Stimulated activated naive CD8-positive, alpha-beta T cell treated with anti-CD3 and anti-CD28 coated beads, Interleukin-15, Interleukin-2, amounts not matched to agents 100 ng/mL and 50 ng/mL, for 24 hours (primary cell): ENCODE measurements around the gene KIZ.

Source experiments
- H3K27ac Mint-ChIP-seq: one replicate; pipeline ENCODE4 v1.8.0; 2021; ENCODE audit warnings: mild to moderate bottlenecking, mixed read lengths
- H3K27me3 Mint-ChIP-seq: one replicate; pipeline ENCODE4 v1.8.0; 2021; ENCODE audit warnings: mixed read lengths
- H3K36me3 Mint-ChIP-seq: one replicate; pipeline ENCODE4 v1.8.0; 2021; ENCODE audit warnings: low read depth, mixed read lengths
- H3K4me1 Mint-ChIP-seq: one replicate; pipeline ENCODE4 v1.8.0; 2021; ENCODE audit warnings: low read depth, mixed read lengths
- H3K4me3 Mint-ChIP-seq: one replicate; pipeline ENCODE4 v1.8.0; 2021; ENCODE audit warnings: mild to moderate bottlenecking, mixed read lengths
- H3K9me3 Mint-ChIP-seq: one replicate; pipeline ENCODE4 v1.8.0; 2021; ENCODE audit warnings: mixed read lengths

Gene KIZ

GRCh38 chr20:21125849-21126580 lies at the start of gene KIZ:
Gene KIZ, plus strand, starts transcription at chr20:21126082. Its CDS starts 34 bp downstream, at chr20:21126116.
- Mint-ChIP-seq H3K27ac (peak within 1 kb of the TSS; percentile 59), H3K4me1 (peaks cover 26% of the 10 kb centered on the region), H3K4me3 (peak within 1 kb of the TSS; percentile 87), H3K27me3 (no peaks in the 10 kb centered on the region), H3K9me3 (no peaks in the 10 kb centered on the region), H3K36me3 (peaks cover 9% of the 10 kb centered on the region)

GRCh38 chr20:21077809-21078345 lies 48.0 kb upstream of the KIZ start:
- peaks cover 49% of the 10 kb centered on the region for H3K27me3 Mint-ChIP-seq
- H3K27ac Mint-ChIP-seq = no peak overlapping the region
- H3K36me3 Mint-ChIP-seq = no peaks in the 10 kb centered on the region
- no peak overlapping the region for H3K4me3 Mint-ChIP-seq
- no peaks in the 10 kb centered on the region for H3K9me3 Mint-ChIP-seq
- peaks cover 4% of the 10 kb centered on the region for H3K4me1 Mint-ChIP-seq

- Mint-ChIP-seq H3K4me1 (no peaks in the 10 kb centered on the region), H3K27me3 (peaks cover 52% of the 10 kb centered on the region), H3K9me3 (no peaks in the 10 kb centered on the region), H3K4me3 (no peak overlapping the region), H3K27ac (no peak overlapping the region), H3K36me3 (no peaks in the 10 kb centered on the region)
These were observed 43.3 kb upstream of the KIZ start for GRCh38 chr20:21082584-21082983.

GRCh38 chr20:21083825-21084325 lies 42.0 kb upstream of the KIZ start:
- Mint-ChIP-seq H3K36me3 (no peaks in the 10 kb centered on the region), H3K9me3 (no peaks in the 10 kb centered on the region), H3K27me3 (peaks cover 58% of the 10 kb centered on the region), H3K27ac (no peak overlapping the region), H3K4me1 (no peaks in the 10 kb centered on the region), H3K4me3 (no peak overlapping the region)

GRCh38 chr20:21087862-21088540 lies 37.9 kb upstream of the KIZ start:
- Mint-ChIP-seq H3K9me3 (no peaks in the 10 kb centered on the region), H3K27me3 (peaks cover 70% of the 10 kb centered on the region), H3K36me3 (no peaks in the 10 kb centered on the region), H3K4me3 (no peak overlapping the region), H3K4me1 (no peaks in the 10 kb centered on the region), H3K27ac (no peak overlapping the region)

GRCh38 chr20:21089391-21089790 lies 36.5 kb upstream of the KIZ start:
- H3K4me3 Mint-ChIP-seq = no peak overlapping the region
- no peaks in the 10 kb centered on the region for H3K4me1 Mint-ChIP-seq
- no peaks in the 10 kb centered on the region for H3K36me3 Mint-ChIP-seq
- H3K27me3 Mint-ChIP-seq = peaks cover 75% of the 10 kb centered on the region
- no peaks in the 10 kb centered on the region for H3K9me3 Mint-ChIP-seq
- no peak overlapping the region for H3K27ac Mint-ChIP-seq

- Mint-ChIP-seq H3K36me3 (no peaks in the 10 kb centered on the region), H3K27ac (no peak overlapping the region), H3K27me3 (peaks cover 74% of the 10 kb centered on the region), H3K4me3 (no peak overlapping the region), H3K9me3 (no peaks in the 10 kb centered on the region), H3K4me1 (no peaks in the 10 kb centered on the region)
These were observed 35.7 kb upstream of the KIZ start for GRCh38 chr20:21090111-21090618.

GRCh38 chr20:21090721-21091120 lies 35.2 kb upstream of the KIZ start:
- Mint-ChIP-seq H3K27ac (no peak overlapping the region), H3K4me3 (no peak overlapping the region), H3K27me3 (peaks cover 80% of the 10 kb centered on the region), H3K36me3 (no peaks in the 10 kb centered on the region), H3K4me1 (no peaks in the 10 kb centered on the region), H3K9me3 (no peaks in the 10 kb centered on the region)

GRCh38 chr20:21092806-21093205 lies 33.1 kb upstream of the KIZ start:
- Mint-ChIP-seq H3K36me3 (no peaks in the 10 kb centered on the region), H3K27me3 (peaks cover 90% of the 10 kb centered on the region), H3K4me3 (no peak overlapping the region), H3K27ac (no peak overlapping the region), H3K4me1 (no peaks in the 10 kb centered on the region), H3K9me3 (no peaks in the 10 kb centered on the region)

- Mint-ChIP-seq H3K27me3 (peaks cover 88% of the 10 kb centered on the region), H3K36me3 (no peaks in the 10 kb centered on the region), H3K4me1 (peaks cover 9% of the 10 kb centered on the region), H3K27ac (no peak overlapping the region), H3K9me3 (no peaks in the 10 kb centered on the region), H3K4me3 (no peak overlapping the region)
These were observed 29.4 kb upstream of the KIZ start for GRCh38 chr20:21096321-21097043.

- Mint-ChIP-seq H3K27ac (peak overlapping the region; percentile 76), H3K36me3 (no peaks in the 10 kb centered on the region), H3K4me3 (peak overlapping the region; percentile 86), H3K4me1 (peaks cover 23% of the 10 kb centered on the region), H3K27me3 (peaks cover 88% of the 10 kb centered on the region), H3K9me3 (no peaks in the 10 kb centered on the region)
These were observed 25.9 kb upstream of the KIZ start for GRCh38 chr20:21099751-21100577.

- Mint-ChIP-seq H3K9me3 (no peaks in the 10 kb centered on the region), H3K4me3 (peak overlapping the region; percentile 86), H3K36me3 (no peaks in the 10 kb centered on the region), H3K27ac (peak overlapping the region; percentile 76), H3K4me1 (peaks cover 23% of the 10 kb centered on the region), H3K27me3 (peaks cover 81% of the 10 kb centered on the region)
These were observed 25.1 kb upstream of the KIZ start for GRCh38 chr20:21100578-21101452.

GRCh38 chr20:21101453-21101931 lies 24.4 kb upstream of the KIZ start:
- peaks cover 82% of the 10 kb centered on the region for H3K27me3 Mint-ChIP-seq
- peaks cover 23% of the 10 kb centered on the region for H3K4me1 Mint-ChIP-seq
- no peaks in the 10 kb centered on the region for H3K9me3 Mint-ChIP-seq
- H3K36me3 Mint-ChIP-seq = no peaks in the 10 kb centered on the region
- peak overlapping the region; percentile 86 for H3K4me3 Mint-ChIP-seq
- no peak overlapping the region for H3K27ac Mint-ChIP-seq
